GM18498 (cell line): ENCODE results near the gene HIF3A.
"Not testable (repeated sequence)": the region's sequence is repeated elsewhere in the genome, so short reads cannot be mapped to it uniquely, and the experiment has no call there.

Source experiments
- ATAC-seq: cut with Tn5 transposase; IDR thresholded peaks from one replicate; pipeline ENCODE4 v1.9.1; 2021; ENCODE audit warnings: mild to moderate bottlenecking, moderate library complexity; ENCODE audit not compliant: unreplicated experiment

HIF3A gene

GRCh38 chr19:46291829-46292228 is 5.0 kb upstream of the HIF3A start:
- ATAC-seq, result no peak

GRCh38 chr19:46294494-46294893 is 2.3 kb upstream of the HIF3A start:
- no peak for ATAC-seq

- ATAC-seq, result no peak
Observed at GRCh38 chr19:46295401-46296201, 1.2 kb upstream of the HIF3A start.

- no peak for ATAC-seq
Observed at GRCh38 chr19:46296202-46296480, 701 bp upstream of the HIF3A start.

GRCh38 chr19:46297700-46298478 is 1.0 kb downstream of the HIF3A start:
- no peak for ATAC-seq

- no peak for ATAC-seq
Observed at GRCh38 chr19:46298479-46299003, 1.7 kb downstream of the HIF3A start.

GRCh38 chr19:46299004-46299509 is 2.2 kb downstream of the HIF3A start:
- no peak for ATAC-seq

- ATAC-seq, result no peak
Observed at GRCh38 chr19:46299695-46300094, 2.9 kb downstream of the HIF3A start.

GRCh38 chr19:46303322-46303690 is 6.5 kb downstream of the HIF3A start:
- no peak for ATAC-seq

GRCh38 chr19:46303691-46304397 is 7.0 kb downstream of the HIF3A start:
- no peak for ATAC-seq

- ATAC-seq, result no peak
Observed at GRCh38 chr19:46306501-46306900, 9.7 kb downstream of the HIF3A start.

- no peak for ATAC-seq
Observed at GRCh38 chr19:46308510-46308909, 11.7 kb downstream of the HIF3A start.

- ATAC-seq, result no peak
Observed at GRCh38 chr19:46309056-46309455, 12.2 kb downstream of the HIF3A start.

- no peak for ATAC-seq
Observed at GRCh38 chr19:46311444-46311843, 14.6 kb downstream of the HIF3A start.

GRCh38 chr19:46313540-46314469 is 17.0 kb downstream of the HIF3A start:
- ATAC-seq, result not testable (repeated sequence)

GRCh38 chr19:46317339-46317738 is 20.5 kb downstream of the HIF3A start:
- ATAC-seq, result no peak

GRCh38 chr19:46319613-46320012 is 22.8 kb downstream of the HIF3A start:
- no peak for ATAC-seq

- no peak for ATAC-seq
Observed at GRCh38 chr19:46320559-46320958, 23.7 kb downstream of the HIF3A start.

GRCh38 chr19:46321653-46322052 is 24.8 kb downstream of the HIF3A start:
- no peak for ATAC-seq

- ATAC-seq, result not testable (repeated sequence)
Observed at GRCh38 chr19:46323227-46323626, 26.4 kb downstream of the HIF3A start.
